HCEC 1CT (cell line): ENCODE data around the gene ZNF70.

Experiments
- DNase-seq: peaks from one replicate; pipeline ENCODE4 v3.0.0-alpha.2; 2017

Gene ZNF70

DNA sequence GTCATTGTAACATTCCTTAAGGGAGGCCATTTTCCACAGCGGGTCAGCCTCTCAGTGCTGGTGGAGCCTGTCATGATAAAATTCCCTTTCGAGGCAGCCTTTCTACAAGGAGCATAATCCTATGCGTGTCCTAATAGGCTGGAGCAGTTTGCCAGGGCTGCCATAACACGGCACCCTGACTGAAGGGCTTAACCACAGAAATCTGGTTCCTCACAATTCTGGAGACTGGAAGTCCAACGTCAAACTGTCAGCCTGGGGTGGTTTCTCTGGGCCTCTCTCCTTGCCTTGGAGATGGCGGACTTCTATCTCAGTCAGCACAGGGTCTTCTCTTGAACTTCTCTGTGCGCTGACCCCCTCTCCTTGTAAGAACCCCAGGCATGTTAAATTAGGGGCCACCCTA, 61.5 kb downstream of the ZNF70 start:
- no peak for DNase-seq
